HL-60/S4 treated with retinoic acid at 250 ng/mL for 4 days and 3 days (cell line): ENCODE measurements around the gene KREMEN1.
"Not testable (repeated sequence)": the region's sequence is repeated elsewhere in the genome, so short reads cannot be mapped to it uniquely, and the experiment has no call there.

Source experiments
- in situ Hi-C: fragments of 300-500 bp; cut with MboI; formaldehyde crosslinking; loops from 2 replicates; pipeline ENCODE4 v1.7.0; 2022; ENCODE audit warnings: low sequenced_read_pairs

The KREMEN1 gene

DNA sequence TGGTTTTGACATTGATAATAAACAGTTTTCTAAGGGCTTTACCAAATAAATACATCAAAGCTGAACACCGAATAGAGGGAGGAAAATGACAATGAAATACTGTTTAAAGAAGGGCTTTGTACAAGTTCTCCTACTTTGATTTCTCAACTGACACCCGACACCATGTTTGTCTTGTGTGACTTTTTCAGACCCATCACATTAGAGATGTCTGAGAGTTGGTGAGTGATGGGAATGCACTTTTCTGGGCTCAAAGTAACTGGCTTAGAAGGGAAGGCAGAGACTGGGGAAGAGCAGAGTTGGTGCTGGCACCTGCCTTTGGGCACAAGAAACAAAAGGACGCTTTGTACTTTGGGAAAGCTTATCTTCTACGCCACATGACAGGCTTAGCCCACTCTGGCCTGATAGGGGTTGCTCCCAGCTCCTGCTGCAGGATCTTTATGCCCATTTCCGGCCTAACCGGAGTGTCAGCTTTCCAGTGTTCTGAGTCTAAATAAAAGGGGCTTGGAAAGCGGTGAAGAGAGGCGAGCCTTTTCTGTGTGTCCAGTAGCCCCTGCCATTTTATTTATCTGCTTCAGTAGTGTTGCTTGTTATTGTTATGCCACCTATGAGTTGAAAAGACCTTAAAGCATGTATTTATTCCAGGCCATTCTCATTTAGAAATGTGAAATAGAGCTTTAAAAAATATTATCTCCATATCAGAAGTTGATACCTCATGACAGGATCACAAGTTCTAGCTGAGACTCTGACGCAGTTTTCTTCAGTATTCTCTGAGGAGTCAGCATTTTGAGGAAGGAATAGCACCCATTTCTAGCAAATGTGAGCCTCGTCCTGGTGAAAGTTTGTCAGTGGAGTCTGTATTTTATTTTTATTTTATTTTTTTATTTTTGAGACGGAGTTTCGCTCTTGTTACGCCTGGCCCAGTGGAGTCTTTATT, 24.2 kb downstream of the KREMEN1 start:
- in situ Hi-C loops, result no loop called here

DNA sequence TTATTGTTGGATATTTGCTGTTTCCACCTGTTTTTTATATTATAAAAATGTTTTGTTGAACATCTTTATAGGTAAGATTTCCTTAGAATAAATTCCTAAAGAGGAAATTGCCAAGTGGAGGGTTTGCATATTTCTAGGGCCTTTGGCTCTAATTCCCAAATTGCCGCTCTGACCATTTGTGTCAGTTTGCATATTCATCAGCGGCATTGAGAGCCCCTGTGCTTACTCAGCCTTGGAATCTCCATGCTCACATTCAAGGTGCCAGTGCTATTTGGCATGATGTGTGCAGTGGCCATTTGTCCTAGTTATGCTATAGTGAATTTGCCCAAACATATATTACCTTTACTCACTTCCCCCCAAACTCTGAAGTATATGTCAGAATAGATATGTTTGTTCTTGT, 25.5 kb downstream of the KREMEN1 start:
- in situ Hi-C loops, result no loop called here

DNA sequence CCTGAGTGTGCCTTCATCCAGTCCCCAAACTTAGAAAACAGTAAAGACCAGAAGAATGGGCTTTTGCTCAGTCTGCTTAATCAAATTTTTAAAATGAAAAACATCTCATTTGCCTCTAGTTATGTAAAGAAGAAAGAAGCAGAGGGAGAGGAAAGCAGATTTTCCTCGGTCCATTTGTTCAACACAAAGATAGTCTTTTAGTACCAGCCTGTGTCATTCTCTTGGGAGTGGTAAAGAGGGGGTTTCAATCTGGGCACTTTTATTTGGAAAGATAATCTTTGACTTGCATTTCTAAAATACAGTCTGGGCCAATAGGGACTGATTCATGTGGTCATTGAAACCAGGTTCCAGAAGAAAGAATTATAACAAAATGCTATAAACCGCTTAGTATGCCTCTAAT, 29.5 kb downstream of the KREMEN1 start:
- in situ Hi-C loops, result no loop called here

DNA sequence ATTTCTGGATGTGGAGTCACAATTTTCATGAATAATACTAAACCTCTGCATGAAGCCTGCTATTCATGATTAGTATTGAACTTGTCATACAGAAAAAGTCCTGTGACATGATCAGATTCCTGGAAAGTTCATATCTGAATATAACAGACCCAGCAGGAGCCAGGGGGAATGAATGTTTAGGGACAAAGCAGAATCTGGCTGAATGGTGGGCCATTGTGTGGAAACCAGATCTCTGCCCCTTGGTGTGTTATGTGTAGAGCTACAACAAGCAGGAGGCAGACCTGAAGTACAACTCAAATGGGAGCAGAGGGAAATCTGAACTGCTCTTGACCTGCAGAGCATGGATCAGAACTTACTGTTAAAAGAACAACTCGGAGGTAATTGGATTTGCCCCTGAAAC, 30.3 kb downstream of the KREMEN1 start:
- in situ Hi-C loops, result no loop called here

DNA sequence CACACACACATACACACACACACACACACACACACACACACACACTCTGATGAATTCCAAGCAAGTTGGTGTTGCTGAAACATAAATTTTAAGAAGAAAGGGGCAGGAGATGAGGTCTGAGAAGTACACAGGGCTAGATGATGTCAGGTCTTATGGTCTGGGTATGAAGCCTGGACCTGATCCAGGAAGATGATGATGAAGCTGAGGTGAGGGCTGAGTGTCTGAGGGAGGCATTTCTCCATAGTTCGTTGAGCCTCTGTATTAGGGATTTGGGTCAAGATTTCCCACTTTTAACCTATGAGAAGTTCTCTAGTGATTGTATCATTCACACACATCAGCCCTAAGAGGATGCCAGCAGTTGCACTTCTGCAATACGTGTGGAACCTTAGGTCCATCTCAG, 32.6 kb downstream of the KREMEN1 start:
- in situ Hi-C loops, result no loop called here

DNA sequence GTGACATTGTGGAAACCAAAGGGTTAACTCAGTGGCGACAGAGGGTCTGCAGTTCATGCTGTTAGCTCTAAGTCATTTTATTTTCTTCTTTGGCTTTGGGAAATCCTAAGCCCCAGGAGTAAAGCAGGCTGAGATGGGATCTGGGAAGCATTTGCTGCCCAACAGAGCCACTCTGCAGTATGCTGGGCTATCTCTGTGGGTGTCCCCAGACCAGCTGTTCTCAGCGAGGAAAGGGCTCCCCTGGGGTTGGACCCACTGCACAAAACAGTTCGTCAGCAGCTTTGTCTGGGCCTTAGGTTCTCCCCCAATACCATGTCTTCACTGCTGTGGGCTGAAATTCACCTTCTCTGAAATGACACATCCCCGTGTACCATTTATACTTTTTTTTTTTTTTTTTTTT, 34.0 kb downstream of the KREMEN1 start:
- in situ Hi-C loops, result no loop called here

DNA sequence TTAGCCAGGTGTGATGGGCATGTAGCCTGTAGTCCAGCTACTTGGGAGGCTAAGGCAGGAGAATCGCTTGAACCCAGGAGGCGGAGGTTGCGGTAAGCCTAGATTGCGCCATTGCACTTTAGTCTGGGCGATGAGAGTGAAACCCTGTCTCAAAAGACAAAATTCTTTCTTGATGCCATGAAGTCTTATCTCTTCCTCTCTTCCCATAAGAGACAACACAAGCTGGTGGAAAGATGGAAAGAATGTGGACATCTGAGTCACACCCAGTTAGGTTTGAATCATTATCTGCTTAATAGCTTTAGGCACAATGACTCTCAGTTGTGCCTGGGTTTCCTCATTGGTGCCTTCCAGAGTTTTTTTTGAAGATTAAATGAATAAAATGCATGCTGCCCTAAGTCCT, 35.3 kb downstream of the KREMEN1 start:
- in situ Hi-C loops, result no loop called here

DNA sequence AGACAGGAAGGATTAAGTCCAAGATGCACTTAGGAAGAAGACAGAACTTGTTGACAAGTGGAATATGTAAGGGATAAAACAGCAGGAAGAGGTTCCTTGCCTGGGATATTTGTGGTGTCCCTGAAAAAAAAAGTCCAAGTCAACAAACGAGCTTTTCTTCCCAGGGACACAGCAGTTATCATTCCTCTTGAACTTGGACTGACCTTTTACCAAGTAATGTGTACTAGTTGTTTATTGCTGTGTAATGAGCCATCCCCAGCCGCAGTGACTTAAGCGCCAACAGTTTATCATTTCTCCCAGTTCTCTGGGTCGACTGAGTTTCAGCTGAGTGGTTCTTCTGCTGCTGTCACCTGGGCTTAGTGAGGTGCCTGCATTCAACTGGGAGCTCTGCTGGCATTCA, 37.0 kb downstream of the KREMEN1 start:
- in situ Hi-C loops, result no loop called here

DNA sequence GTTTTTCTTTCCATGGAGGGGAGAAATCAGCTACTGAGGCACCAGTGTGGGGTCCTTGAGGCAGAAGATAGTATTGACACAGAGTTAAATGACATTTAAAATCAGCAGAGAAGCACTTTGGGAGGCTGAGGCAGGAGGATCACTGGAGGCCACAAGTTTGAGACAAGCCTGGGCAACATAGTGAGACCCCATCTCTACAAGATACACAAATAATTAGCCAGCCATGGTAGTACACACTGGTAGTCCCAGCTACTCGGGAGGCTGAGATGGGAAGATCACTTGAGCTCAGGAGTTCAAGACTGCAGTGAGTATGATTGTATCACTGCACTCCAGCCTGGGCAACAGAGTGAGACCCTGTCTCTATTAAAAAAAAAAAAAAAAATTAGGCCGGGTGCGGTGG, 38.1 kb downstream of the KREMEN1 start:
- in situ Hi-C loops, result no loop called here

DNA sequence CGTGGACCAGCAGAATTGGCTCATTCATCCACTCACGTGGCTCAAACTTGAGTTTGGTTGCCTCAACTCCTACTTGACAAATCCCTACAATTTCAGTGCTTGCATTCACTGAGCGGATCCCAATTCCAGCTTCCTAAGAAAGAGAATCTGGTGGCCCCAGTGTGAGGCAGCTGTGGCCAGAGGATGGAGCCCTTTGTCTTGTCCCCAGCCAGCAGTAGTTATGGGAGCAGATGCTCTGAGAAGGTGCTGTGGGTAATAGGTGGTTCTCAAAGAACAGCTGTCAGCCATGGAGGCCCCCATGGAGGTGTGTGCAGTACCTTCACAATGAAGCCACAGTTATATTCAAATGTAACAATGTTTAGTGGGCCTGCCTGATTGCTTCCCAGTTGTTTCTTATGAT, 39.3 kb downstream of the KREMEN1 start:
- in situ Hi-C loops, result no loop called here

DNA sequence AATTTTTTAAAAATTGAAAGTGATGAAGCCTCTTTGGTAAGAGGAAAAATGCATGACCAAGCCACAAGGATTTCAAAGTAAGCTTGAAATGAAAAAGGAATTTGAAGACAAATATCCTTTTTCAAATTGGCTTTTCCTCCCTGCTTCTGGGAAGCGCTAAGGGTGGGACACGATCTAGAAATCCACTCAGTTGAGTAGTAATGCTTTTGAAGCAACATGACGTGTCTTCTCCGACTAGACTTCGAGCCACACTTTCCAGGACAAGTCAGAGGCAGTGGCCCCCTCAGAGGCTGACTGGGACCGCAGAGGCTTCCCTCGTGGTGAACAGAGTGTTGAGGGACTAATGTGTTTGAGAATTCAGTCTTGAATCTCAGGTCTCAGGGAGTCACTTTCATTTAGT, 39.8 kb downstream of the KREMEN1 start:
- in situ Hi-C loops, result no loop called here

DNA sequence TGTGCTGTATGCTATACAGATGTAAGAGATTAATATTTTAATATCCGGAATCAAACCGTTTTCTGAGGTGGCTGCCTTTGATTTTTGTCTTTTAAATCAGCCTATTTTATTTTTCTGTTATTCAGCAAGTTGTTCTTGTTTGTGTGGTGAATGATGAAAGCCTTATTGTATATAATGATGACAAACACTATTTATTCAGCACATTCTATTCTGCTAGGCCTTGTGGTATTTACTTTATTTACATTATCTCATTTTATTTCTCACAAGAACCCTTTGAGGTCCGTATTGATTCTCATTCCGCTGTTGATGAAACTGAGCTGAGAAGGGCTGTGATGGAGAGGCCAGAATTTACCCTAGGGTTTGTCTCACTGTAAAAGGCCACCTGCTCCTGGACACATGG, 40.5 kb downstream of the KREMEN1 start:
- in situ Hi-C loops, result no loop called here

DNA sequence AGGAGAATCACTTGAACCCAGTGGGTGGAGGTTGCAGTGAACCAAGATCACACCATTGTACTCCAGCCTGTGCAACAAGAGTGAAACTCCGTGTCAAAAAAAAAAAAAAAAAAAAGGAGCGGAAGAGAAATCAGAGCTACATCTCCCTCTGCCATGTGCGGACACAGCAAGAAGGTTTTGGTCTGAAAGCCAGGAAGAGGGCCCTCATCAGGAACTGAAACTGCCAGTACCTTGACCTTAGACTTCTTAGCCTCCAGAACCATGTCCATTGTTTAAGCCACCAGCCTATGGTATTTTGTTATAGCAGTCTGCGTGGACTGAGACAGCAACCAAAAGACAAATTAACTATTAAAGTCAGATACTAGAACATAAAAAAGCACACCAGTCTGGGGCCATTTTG, 41.6 kb downstream of the KREMEN1 start:
- in situ Hi-C loops, result no loop called here

DNA sequence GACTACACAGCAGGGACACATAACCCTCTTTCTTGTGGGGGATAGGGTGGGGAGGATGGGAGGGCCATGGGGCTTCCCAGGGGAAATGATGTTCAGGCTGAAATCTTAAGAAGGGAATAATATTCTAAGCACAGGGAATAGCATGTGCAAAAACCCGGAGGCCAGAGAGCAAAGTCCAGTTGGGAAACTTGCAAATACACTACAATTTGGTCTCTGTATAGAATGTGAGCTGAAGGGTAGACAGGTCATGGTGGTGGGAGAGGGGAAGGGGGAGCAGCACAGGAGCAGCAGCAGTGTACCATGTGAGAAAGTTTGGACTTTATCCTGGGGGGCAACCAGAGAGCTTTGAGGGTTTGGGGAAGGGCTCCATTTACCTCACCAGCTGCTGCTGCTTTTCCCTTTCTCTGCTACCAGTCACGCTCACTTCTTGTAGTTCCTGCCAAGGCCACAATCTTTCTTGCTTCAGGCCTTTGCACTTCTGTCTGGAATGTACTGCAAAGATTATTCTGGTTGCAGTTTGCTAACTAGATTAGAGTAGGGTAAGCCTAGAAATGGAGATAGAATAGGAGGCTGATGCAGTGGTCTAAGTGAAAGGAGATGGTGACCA, 43.0 kb downstream of the KREMEN1 start:
- in situ Hi-C loops, result no loop called here

DNA sequence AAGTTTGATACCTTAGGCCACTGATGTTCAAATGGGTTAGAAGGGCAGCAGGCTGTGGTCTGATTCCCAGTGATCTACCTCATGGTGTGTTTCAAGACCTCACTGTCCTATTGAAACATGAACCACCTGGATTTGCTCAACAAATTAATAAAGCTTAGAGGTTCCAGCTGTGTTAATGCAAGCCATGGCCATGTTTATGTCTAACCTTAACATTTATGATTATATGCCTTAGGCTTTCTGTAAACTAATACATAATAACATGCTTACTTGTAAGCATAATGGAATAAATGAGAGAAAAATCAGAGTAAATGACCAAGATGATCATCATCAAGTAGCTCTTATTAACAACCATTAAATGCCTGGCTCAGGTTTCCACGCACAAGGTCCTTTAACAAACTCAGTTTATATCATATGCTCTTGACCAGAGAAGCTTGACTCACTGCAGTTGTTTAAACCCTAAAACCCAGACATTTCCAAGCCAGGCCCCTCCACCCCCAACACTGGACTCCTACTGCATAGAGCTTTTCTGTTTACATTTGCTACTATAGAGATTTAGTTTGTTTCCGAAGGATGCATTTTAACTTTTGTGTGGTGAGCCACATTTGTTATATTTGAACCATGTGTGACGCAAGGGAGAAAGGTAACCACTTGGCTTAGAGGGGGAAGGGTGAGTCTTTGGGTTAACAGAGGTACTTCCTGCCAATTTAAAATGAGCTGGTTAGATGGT, 43.7 kb downstream of the KREMEN1 start:
- in situ Hi-C loops, result no loop called here

DNA sequence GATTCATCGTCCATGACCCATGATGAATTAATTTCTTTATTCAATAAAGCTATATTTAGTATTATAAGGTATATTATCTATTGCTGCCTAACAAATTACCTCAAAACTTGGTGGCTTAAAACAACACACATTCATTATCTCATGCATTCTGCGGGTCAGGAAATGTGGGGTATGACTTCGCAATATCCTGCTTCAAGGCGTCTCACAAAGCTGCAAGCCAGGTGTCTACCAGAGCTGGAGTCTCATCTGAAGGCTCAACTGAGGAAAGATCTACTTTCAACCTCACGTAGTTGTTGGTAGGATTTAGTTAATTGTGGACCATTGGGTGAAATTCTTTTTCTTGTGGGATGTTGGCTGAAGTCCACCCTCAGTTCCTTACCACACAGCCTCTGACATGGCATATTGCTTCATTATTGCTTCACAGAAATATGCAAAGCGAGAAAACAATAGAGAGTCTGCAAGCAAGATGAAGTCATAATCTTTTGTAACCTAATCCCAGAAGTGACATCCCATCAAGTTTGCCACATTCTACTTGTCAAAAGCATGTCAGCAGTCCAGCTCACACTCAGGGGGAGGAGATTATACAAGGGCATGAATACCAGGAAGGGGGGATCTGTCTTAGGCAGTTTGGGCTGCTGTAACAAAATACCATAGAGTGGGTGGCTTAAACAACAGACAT, 45.1 kb downstream of the KREMEN1 start:
- in situ Hi-C loops, result no loop called here

DNA sequence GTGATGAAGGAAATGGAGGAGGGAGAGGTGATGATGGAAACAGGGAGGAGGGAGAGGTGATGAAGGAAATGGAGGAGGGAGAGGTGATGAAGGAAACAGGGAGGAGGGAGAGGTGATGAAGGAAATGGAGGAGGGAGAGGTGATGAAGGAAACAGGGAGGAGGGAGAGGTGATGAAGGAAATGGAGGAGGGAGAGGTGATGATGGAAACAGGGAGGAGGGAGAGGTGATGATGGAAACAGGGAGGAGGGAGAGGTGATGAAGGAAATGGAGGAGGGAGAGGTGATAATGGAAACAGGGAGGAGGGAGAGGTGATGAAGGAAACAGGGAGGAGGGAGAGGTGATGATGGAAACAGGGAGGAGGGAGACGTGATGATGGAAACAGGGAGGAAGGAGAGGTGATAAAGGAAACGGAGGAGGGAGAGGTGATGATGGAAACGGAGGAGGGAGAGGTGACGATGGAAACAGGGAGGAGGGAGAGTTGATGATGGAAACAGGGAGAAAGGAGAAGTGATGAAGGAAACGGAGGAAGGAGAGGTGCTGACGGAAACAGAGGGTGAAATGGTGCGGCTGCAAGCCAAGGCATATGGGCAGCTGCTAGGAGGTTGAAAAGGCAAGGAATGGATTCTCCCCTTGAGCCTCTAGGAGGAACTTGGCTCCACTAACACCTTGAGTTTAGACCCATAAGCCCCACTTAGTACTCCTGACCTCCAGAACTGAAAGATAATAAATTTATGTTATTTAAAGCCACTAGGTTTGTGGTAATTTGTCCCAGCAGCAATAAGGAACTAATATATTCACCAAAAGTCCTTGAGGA, 47.5 kb downstream of the KREMEN1 start:
- in situ Hi-C loops, result not testable (repeated sequence)

DNA sequence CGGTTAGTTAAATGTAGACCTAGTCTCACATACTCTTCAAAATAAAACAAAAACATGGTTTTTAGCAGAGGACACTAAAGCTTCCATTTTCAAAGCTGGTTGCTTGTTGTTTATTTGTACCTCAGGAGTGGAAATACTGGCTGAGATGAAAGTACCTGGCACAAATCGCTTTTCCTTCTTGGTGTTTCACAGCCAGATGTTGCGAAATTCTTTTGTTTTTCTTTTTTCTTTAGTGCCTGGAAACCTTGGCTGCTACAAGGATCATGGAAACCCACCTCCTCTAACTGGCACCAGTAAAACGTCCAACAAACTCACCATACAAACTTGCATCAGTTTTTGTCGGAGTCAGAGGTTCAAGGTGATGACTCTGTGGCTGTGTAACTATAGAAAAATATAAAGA, 48.3 kb downstream of the KREMEN1 start:
- in situ Hi-C loops, result no loop called here

DNA sequence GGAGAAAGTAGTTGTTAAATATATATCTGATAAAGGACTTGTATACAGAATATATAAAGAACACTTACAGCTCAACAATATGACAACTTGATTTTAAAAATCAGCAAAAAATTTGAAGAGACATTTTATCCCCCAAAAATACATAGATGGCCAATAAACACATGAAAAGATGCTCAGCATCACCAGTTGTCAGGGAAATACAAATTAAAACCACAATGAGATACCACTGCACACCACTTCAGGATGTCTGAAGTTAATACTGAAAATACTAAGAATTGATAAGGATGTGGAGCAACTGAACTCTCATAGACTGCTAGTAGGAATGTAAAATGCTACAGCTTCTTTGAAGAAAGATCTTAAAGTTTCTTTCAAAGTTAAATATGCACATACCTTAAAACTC, 49.2 kb downstream of the KREMEN1 start:
- in situ Hi-C loops, result no loop called here

DNA sequence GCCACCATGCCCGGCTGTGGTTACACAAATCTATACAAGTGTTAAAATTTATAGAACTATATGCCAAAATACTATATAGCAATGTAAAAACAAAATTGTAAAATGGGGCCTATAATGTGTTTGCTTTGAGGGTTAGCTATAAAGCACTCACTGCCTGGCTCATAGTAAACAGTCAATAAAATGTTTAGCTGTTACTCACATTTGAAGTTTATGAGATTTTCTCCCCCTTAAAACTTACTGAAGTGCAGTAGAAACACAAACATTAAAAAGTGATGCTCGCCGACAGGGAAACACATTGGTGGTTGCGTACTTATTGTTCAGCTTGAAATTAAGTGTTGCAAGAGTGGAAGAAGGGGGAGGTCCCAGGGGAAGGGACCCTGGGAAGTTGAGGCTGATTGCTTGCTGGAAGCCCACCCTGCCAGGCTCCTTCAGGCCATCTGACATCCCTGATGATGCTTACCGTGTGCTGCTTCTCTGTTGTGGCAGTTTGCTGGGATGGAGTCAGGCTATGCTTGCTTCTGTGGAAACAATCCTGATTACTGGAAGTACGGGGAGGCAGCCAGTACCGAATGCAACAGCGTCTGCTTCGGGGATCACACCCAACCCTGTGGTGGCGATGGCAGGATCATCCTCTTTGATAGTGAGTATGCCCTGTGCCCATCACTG, 52.1 kb downstream of the KREMEN1 start:
- in situ Hi-C loops, result no loop called here
